ENCODE data around the gene TAL1. TPM values are rescaled to one million over a fixed set of nuclear protein-coding genes. Genes with fewer than 3 reads are reported as not detected.

The TAL1 gene
- total RNA-seq, 4 donors from 2014 or later: 0.59 to 1.6 (median 0.70) TPM

- Histone ChIP-seq H3K4me3 (no peak overlapping the region), H3K9me3 (no peaks in the 10 kb centered on the region), H3K27ac (peak overlapping the region in 3 of 4 donors; percentile 66 to 80 (median 76)), H3K4me1 (peaks cover 7 to 14% of the 10 kb centered on the region in 2 donors), H3K27me3 (no peaks in the 10 kb centered on the region), H3K36me3 (no peaks in the 10 kb centered on the region)
- TF ChIP-seq, protein P1, sequence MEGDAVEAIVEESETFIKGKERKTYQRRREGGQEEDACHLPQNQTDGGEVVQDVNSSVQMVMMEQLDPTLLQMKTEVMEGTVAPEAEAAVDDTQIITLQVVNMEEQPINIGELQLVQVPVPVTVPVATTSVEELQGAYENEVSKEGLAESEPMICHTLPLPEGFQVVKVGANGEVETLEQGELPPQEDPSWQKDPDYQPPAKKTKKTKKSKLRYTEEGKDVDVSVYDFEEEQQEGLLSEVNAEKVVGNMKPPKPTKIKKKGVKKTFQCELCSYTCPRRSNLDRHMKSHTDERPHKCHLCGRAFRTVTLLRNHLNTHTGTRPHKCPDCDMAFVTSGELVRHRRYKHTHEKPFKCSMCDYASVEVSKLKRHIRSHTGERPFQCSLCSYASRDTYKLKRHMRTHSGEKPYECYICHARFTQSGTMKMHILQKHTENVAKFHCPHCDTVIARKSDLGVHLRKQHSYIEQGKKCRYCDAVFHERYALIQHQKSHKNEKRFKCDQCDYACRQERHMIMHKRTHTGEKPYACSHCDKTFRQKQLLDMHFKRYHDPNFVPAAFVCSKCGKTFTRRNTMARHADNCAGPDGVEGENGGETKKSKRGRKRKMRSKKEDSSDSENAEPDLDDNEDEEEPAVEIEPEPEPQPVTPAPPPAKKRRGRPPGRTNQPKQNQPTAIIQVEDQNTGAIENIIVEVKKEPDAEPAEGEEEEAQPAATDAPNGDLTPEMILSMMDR (IDR thresholded peaks at IDR 0.05 in 4 of 5, conservative IDR thresholded peaks at IDR 0.05 in 1 of 5): no peak
- no peak for TF ChIP-seq POLR2A (IDR thresholded peaks at IDR 0.05)
- in situ Hi-C loops (cut with MboI; ENCODE audit: low sequenced_read_pairs in 4 of 4) (loop anchor here (5.0 to 25.0 kb wide), 8 partner anchors 64 to 521 kb away; partner anchors contain the start of genes CMPK1 (in 2 of the 4), FOXD2 (in 1 of the 4) and FOXE3 (in 1 of the 4)), intact Hi-C loops (cut with DNase I; ENCODE audit: low total_unique reads) (loop anchor here (1.0 to 5.0 kb wide), 3 partner anchors 71 to 231 kb away; no protein-coding TSS in a partner anchor)
- no peak for DNase-seq
- no peak for ATAC-seq
These were observed 41.2 kb downstream of the TAL1 start for GRCh38 chr1:47190857-47191256.

- no peaks in the 10 kb centered on the region for H3K9me3 ChIP-seq
- H3K4me1 ChIP-seq: peaks cover 7 to 14% of the 10 kb centered on the region in 2 donors
- no peaks in the 10 kb centered on the region for H3K36me3 ChIP-seq
- no peak for DNase-seq
- in situ Hi-C loops (cut with MboI; ENCODE audit: low sequenced_read_pairs in 4 of 4) (loop anchor here (5.0 to 25.0 kb wide), 8 partner anchors 64 to 522 kb away; partner anchors contain the start of genes CMPK1 (in 2 of the 4), FOXD2 (in 1 of the 4) and FOXE3 (in 1 of the 4)), intact Hi-C loops (cut with DNase I; ENCODE audit: low total_unique reads) (loop anchor here (1.0 to 5.0 kb wide), 3 partner anchors 72 to 232 kb away; no protein-coding TSS in a partner anchor)
- H3K27me3 ChIP-seq: no peaks in the 10 kb centered on the region
- ATAC-seq: no peak
- H3K4me3 ChIP-seq: peak overlapping the region in 1 of 4 donors; percentile 29
- no peak for TF ChIP-seq POLR2A (IDR thresholded peaks at IDR 0.05)
- TF ChIP-seq, protein P1 (IDR thresholded peaks at IDR 0.05 in 4 of 5, conservative IDR thresholded peaks at IDR 0.05 in 1 of 5): no peak
- peak overlapping the region; percentile 63 to 80 (median 71) for H3K27ac ChIP-seq
These were observed 41.5 kb downstream of the TAL1 start for GRCh38 chr1:47190509-47190855.

DNA sequence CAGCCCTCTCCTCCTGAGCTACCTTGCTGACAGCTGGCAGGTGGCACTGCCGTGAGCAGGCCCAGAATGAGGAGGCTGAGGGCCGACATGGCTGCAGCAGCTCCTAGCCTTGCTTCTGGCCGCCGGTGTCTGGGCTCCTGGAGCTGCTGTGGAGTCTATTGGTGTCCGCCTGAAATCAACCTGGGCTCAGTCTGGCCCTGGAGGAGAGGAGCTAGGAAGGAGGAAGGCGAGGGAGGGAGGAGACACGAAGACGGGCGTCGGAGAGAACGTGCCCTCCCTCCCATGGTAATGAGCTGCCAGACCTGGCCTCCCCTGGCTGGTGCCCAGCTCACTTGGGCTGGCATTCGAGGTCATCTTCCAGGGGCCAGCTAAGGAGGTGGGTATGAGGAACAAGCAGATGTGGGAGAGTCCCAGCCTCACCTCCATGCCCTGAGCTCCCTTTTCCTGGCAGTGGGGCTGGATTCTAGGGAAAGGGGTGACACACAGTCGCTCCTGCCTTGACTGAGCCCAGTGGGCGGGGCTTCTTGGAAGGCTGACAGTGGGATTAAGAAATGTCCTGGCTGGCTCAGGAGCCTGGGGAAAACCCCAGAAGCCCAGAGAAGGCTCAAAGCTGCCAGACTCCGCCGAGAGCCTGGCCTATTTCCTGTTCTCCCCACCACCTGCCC is 42.0 kb downstream of the TAL1 start, which contains the start of gene PDZK1IP1:
Gene PDZK1IP1 (minus strand): TSS at position 193 of the 665 bp plus-strand sequence. CDS start 104 bp downstream, at position 89.
- peak within 1 kb of the TSS; percentile 63 to 80 (median 71) for H3K27ac ChIP-seq
- H3K27me3 ChIP-seq: no peaks in the 10 kb centered on the region
- ATAC-seq (peak; percentile 97), DNase-seq (peak; percentile 85 to 94)
- H3K9me3 ChIP-seq: no peaks in the 10 kb centered on the region
- intact Hi-C loops (cut with DNase I; ENCODE audit: low total_unique reads) (loop anchor here (1.0 to 5.0 kb wide), 3 partner anchors 72 to 232 kb away; no protein-coding TSS in a partner anchor), in situ Hi-C loops (cut with MboI; ENCODE audit: low sequenced_read_pairs in 4 of 4) (loop anchor here (5.0 to 25.0 kb wide), 8 partner anchors 65 to 522 kb away; partner anchors contain the start of genes CMPK1 (in 2 of the 4), FOXD2 (in 1 of the 4) and FOXE3 (in 1 of the 4))
- H3K4me3 ChIP-seq: peak within 1 kb of the TSS in 1 of 4 donors; percentile 29
- TF ChIP-seq, protein P1 (IDR thresholded peaks at IDR 0.05 in 4 of 5, conservative IDR thresholded peaks at IDR 0.05 in 1 of 5): no peak
- no peak for TF ChIP-seq POLR2A (IDR thresholded peaks at IDR 0.05)
- no peaks in the 10 kb centered on the region for H3K36me3 ChIP-seq
- peaks cover 7 to 14% of the 10 kb centered on the region in 2 donors for H3K4me1 ChIP-seq

DNA sequence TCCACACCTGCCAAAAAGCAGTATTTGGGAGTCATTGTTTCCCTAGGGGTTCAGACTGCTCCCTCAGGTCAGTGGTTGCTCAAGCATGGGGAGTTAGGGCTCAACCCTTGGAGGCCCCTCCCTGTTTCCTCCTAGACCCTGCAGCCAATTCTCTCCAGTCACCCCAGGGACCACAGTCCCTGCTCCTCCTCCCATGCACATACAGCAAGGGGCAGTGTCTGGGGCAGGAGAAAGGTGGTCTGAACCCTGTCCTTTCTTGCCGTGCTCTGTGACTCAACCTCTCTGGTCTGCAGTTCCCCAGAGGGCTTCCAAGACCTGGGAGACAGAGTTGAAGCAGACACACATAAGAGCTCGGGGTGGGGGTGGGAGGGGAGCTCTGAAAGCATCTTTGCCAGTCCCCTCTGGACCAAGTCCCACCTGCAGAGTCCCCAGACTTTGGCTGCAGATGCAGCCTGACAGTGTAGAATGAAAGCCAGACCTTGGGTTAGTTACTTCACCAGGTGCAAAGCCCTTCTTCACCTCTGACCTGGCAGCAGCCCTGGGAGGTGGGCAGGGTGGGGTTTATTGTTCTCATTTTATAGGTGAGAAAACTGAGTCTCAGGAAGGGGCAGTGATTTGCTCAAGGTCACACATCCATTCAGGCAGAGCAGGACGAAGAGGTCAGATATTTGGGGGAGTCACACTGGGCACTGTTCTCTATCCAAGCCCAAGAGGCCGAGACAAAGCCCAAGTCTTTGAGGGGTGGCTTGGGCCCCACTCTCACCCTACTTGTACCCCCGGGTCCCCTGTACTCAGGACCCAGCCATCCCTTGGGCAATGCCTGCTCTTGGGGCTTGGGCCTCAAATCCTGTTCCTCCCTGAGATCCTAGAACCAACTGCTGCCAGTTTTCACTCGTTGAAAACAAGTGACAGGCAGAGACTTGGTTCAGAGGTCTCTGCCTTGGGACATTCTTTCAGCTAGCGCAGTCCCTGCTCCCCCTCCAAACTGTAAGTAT is 42.9 kb downstream of the TAL1 start:
- no peak for DNase-seq
- in situ Hi-C loops (cut with MboI; ENCODE audit: low sequenced_read_pairs in 4 of 4): loop anchor here (25.0 kb wide), 4 partner anchors 148 to 523 kb away; partner anchors contain the start of genes CMPK1 (in 2 of the 4), FOXD2 (in 1 of the 4) and FOXE3 (in 1 of the 4)
- H3K4me1 ChIP-seq: peaks cover 7 to 14% of the 10 kb centered on the region in 2 donors
- intact Hi-C loops (cut with DNase I; ENCODE audit: low total_unique reads): no loop called here
- no peak for ATAC-seq
- no peaks in the 10 kb centered on the region for H3K9me3 ChIP-seq
- no peak overlapping the region for H3K4me3 ChIP-seq
- TF ChIP-seq, protein P1 (IDR thresholded peaks at IDR 0.05 in 4 of 5, conservative IDR thresholded peaks at IDR 0.05 in 1 of 5): no peak
- TF ChIP-seq POLR2A (IDR thresholded peaks at IDR 0.05): no peak
- H3K36me3 ChIP-seq: no peaks in the 10 kb centered on the region
- H3K27me3 ChIP-seq: no peaks in the 10 kb centered on the region
- peak overlapping the region; percentile 29 to 80 (median 71) for H3K27ac ChIP-seq

Data from gastrocnemius medialis (tissue), 4 donors.